CD4-positive, alpha-beta T cell (primary cell): ENCODE measurements around the gene NELFA. TPM values are rescaled to one million over a fixed set of nuclear protein-coding genes. Genes with fewer than 3 reads are reported as not detected.
A peak's percentile ranks its signal among the peaks of the same experiment; 100 is the strongest.

Experiments used
- ATAC-seq: fragments of 200-7000 bp; cut with Tn5 transposase; one replicate; pipeline ENCODE4 v1.10.0; 2022; ENCODE audit warnings: mild to moderate bottlenecking; ENCODE audit not compliant: poor library complexity
- CTCF ChIA-PET: fragments of 350-600 bp; sonication (Branson Sonifier 250); formaldehyde crosslinking; loops from one replicate; lab custom pipeline; 2021; ENCODE audit warnings: antibody characterized with exemption, inconsistent platforms; lab: Charles Lee
- POLR2A ChIA-PET: fragments of 350-600 bp; sonication (Branson Sonifier 250); formaldehyde crosslinking; loops from one replicate; lab custom pipeline; 2021; ENCODE audit warnings: antibody characterized with exemption, inconsistent platforms; lab: Charles Lee
- DNase-seq, 14 experiments: peaks; one replicate each; pipeline ENCODE4 v3.0.0-alpha.2; 2013 to 2020; ENCODE audit warnings: mixed read lengths in 2 of 14
- H3K27ac ChIP-seq, 2 donors: one replicate each; pipeline versions ENCODE4 v1.5.1 to v1.7.0; 2013; ENCODE audit warnings: low read length in 2 of 2, low read depth in 1 of 2, mild to moderate bottlenecking in 1 of 2
- H3K27me3 ChIP-seq, 2 experiments: 1 replicate in 1 of 2; 2 replicates in 1 of 2; pipeline versions ENCODE4 v1.6.1 to v1.7.0; 2013; ENCODE audit warnings: low read length in 2 of 2, control low read depth in 1 of 2, mild to moderate bottlenecking in 1 of 2, moderate library complexity in 1 of 2; ENCODE audit not compliant: insufficient read depth in 2 of 2, control insufficient read depth in 1 of 2
- H3K36me3 ChIP-seq: one replicate; pipeline ENCODE4 v1.6.1; 2013; ENCODE audit warnings: low read length, control low read depth; ENCODE audit not compliant: insufficient read depth
- H3K4me1 ChIP-seq: one replicate; pipeline ENCODE4 v1.6.1; 2013; ENCODE audit warnings: low read length, control low read depth; ENCODE audit not compliant: insufficient read depth
- H3K4me3 ChIP-seq: one replicate; pipeline ENCODE4 v1.5.1; 2013; ENCODE audit warnings: mild to moderate bottlenecking, low read length, moderate library complexity
- H3K9me3 ChIP-seq, 2 experiments: 1 replicate in 1 of 2; 2 replicates in 1 of 2; pipeline versions ENCODE4 v1.6.1 to v1.7.0; 2013; ENCODE audit warnings: low read length in 2 of 2, mild to moderate bottlenecking in 2 of 2, control low read depth in 1 of 2, moderate library complexity in 1 of 2; ENCODE audit not compliant: control insufficient read depth in 1 of 2, insufficient read depth in 1 of 2
- H3K27ac Mint-ChIP-seq: one replicate; pipeline ENCODE4 v1.8.0; 2020; ENCODE audit warnings: mixed read lengths
- H3K27me3 Mint-ChIP-seq: one replicate; pipeline ENCODE4 v1.8.0; 2021; ENCODE audit warnings: mixed read lengths
- H3K36me3 Mint-ChIP-seq: one replicate; pipeline ENCODE4 v1.8.0; 2021; ENCODE audit warnings: low read depth, mixed read lengths
- H3K4me1 Mint-ChIP-seq: one replicate; pipeline ENCODE4 v1.8.0; 2021; ENCODE audit warnings: low read depth, mixed read lengths
- H3K4me3 Mint-ChIP-seq: one replicate; pipeline ENCODE4 v1.8.0; 2020; ENCODE audit warnings: mild to moderate bottlenecking, mixed read lengths
- H3K9me3 Mint-ChIP-seq: one replicate; pipeline ENCODE4 v1.8.0; 2020; ENCODE audit warnings: mixed read lengths
- CTCF ChIP-seq: fragments of 200-600 bp; IDR thresholded peaks from one replicate; pipeline ENCODE4 v1.8.0; 2022; ENCODE audit warnings: antibody characterized with exemption, mild to moderate bottlenecking
- intact Hi-C, 2 experiments: fragments of 100-400 bp; cut with DNase I in 1 of 2; cut with micrococcal nuclease in 1 of 2; formaldehyde crosslinking; loops; one replicate each; pipeline versions ENCODE4 v1.15.1 to v1.9.0; 2023 to 2025; cut with DNase I, micrococcal nuclease
- total RNA-seq, 174 experiments: library from RNA in 2 of 174; stranded (reverse) in 2 of 174; gene quantifications; one replicate each; pipeline ENCODE4 v1.2.3 and lab custom pipeline; 2021 to 2026

NELFA gene
- total RNA-seq, 2 experiments from 2014 or later: 39.9 to 40.1 TPM

DNA sequence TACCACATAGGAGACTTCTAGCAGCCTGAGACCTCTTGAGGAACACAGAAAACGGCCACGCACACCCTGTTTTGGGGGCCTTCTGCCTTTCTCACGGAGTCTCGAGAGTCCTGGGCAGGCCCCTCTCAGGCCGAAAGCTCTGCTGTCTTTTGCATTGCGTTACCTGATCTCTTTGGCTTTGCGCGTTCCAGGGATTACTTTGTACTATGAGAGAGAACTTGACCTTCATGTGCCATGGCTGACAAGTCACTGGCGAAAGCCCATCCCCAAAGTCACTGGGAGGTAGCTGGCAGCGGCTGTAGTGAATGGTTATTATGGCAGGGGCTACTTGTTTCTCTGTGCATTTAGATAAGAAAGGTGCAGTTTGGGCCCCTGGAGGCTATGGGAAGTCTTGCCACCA, 42.3 kb upstream of the NELFA start:
- peaks cover 20 to 33% of the 10 kb centered on the region in 2 experiments for H3K27me3 ChIP-seq
- H3K36me3 ChIP-seq: no peaks in the 10 kb centered on the region
- ChIA-PET CTCF (no interaction called here), POLR2A (no interaction called here)
- H3K9me3 ChIP-seq: peaks cover 0 to 18% of the 10 kb centered on the region in 2 experiments
- H3K4me1 ChIP-seq: peaks cover 4% of the 10 kb centered on the region
- H3K27me3 Mint-ChIP-seq: peaks cover 43% of the 10 kb centered on the region
- H3K27ac Mint-ChIP-seq: no peak overlapping the region
- H3K36me3 Mint-ChIP-seq: no peaks in the 10 kb centered on the region
- no peak overlapping the region for H3K27ac ChIP-seq
- H3K9me3 Mint-ChIP-seq: no peaks in the 10 kb centered on the region
- no peaks in the 10 kb centered on the region for H3K4me1 Mint-ChIP-seq
- no peak for TF ChIP-seq CTCF
- no peak overlapping the region for H3K4me3 ChIP-seq
- ATAC-seq (no peak), DNase-seq (peak in 1 of 14 experiments; percentile 11)
- intact Hi-C loops: no loop called here
- no peak overlapping the region for H3K4me3 Mint-ChIP-seq

DNA sequence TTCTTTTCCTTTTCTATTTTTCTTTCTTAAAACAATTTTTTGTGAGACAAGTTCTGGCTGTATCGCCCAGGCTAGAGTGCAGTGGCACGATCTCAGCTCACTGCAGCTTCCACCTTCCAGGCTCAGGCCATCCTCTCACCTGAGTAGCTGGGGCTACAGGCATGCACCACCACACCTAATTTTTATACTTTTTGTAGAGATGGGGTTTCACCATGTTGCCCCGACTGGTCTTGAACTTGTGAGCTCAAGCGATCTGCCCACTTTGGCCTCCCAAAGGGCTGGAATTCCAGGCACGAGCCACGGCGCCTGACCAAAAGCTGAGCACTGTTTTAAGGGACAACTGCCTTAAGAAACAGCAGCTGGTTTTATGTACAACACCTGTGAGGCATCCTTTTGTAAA, 41.0 kb upstream of the NELFA start:
- no peaks in the 10 kb centered on the region for H3K36me3 Mint-ChIP-seq
- peaks cover 17 to 29% of the 10 kb centered on the region in 2 experiments for H3K27me3 ChIP-seq
- H3K9me3 ChIP-seq: peaks cover 0 to 22% of the 10 kb centered on the region in 2 experiments
- H3K9me3 Mint-ChIP-seq: no peaks in the 10 kb centered on the region
- peaks cover 4% of the 10 kb centered on the region for H3K4me1 ChIP-seq
- H3K27ac ChIP-seq: no peak overlapping the region
- H3K27me3 Mint-ChIP-seq: peaks cover 45% of the 10 kb centered on the region
- no peak overlapping the region for H3K4me3 Mint-ChIP-seq
- POLR2A ChIA-PET: no interaction called here
- H3K4me3 ChIP-seq: no peak overlapping the region
- DNase-seq (no peak), ATAC-seq (no peak)
- CTCF ChIA-PET: no interaction called here
- intact Hi-C loops: no loop called here
- no peak overlapping the region for H3K27ac Mint-ChIP-seq
- no peaks in the 10 kb centered on the region for H3K4me1 Mint-ChIP-seq
- TF ChIP-seq CTCF: no peak
- no peaks in the 10 kb centered on the region for H3K36me3 ChIP-seq

DNA sequence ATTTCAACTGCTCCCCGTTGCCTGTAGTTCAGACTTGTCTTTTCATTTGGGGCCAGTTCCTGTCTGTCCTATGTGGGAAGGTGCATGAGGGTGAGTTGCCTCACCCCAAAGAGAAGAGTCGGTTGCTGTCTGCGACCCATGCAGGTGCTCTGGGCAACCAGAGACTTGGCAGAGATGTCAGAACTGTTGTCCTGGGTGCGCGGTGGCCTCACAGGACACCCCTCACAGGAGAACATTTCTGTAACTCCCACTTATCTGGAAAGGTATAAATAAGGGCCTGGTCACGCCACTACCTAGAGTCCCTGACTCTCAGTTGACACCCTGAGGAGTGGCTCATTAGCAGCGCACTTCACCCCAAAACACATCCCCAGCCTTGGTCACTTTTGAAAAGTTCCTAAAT, 40.6 kb upstream of the NELFA start:
- Mint-ChIP-seq H3K4me1 (no peaks in the 10 kb centered on the region), H3K27me3 (peaks cover 45% of the 10 kb centered on the region), H3K4me3 (no peak overlapping the region), H3K9me3 (no peaks in the 10 kb centered on the region), H3K27ac (no peak overlapping the region), H3K36me3 (no peaks in the 10 kb centered on the region)
- ATAC-seq (no peak), DNase-seq (peak in 1 of 14 experiments; percentile 11)
- no peak for TF ChIP-seq CTCF
- Histone ChIP-seq H3K4me1 (peaks cover 4% of the 10 kb centered on the region), H3K4me3 (no peak overlapping the region), H3K27me3 (peaks cover 14 to 29% of the 10 kb centered on the region in 2 experiments), H3K9me3 (peaks cover 0 to 27% of the 10 kb centered on the region in 2 experiments), H3K36me3 (no peaks in the 10 kb centered on the region), H3K27ac (no peak overlapping the region)
- ChIA-PET POLR2A (no interaction called here), CTCF (no interaction called here)
- intact Hi-C loops: no loop called here
